IPS-11a (cell line): Measurements from ENCODE around the gene MAST4.
"Not testable (repeated sequence)": the region's sequence is repeated elsewhere in the genome, so short reads cannot be mapped to it uniquely, and the experiment has no call there.

Source experiments
- H3K4me3 ChIP-seq: one replicate; pipeline ENCODE4 v1.5.1; 2013; ENCODE audit warnings: low read depth, low read length, control low read depth

Gene MAST4

DNA sequence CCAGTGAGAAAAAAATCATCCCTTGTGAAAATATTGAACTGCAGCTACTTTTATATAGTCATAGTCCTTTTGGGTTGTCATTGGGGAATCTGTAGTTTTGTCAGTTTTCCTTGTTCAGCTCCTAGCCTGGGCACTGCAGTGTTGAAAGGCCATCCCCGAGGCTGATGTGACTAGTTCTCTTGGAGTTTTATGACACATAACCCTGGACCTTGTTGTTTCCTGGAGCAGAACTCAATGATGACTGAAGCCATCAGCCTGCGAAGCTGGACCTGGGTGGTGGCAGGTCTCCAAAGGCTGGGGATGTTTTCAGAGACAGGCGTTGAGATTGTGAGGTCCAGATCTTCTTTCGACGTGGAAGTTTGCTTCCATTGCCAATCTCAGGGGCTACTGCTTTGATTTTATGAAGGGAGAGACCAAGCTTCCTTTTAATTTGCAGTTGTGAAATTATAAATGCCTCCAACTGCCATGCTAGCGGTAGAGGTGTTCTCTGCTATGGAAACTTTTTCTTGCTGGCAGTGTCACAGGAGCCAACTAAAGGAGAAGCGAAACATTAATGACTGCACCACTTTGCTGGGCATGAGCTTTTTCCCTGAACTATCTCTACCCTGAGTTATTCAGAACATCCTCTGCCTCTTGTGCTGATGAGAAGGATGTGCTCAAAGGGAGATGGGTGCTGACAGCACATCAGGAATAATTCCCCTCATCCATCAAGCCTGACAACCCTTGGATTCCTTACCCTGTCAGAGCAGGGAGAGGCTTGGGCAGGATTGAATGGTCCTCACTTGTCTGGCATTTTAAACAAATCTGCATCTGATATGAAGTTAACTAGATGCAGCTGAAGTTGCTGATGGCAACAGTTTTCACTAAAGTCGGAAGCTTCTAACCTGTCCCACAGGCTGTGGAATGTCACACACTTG is 209.6 kb downstream of the MAST4 start:
- no peak overlapping the region for H3K4me3 ChIP-seq

DNA sequence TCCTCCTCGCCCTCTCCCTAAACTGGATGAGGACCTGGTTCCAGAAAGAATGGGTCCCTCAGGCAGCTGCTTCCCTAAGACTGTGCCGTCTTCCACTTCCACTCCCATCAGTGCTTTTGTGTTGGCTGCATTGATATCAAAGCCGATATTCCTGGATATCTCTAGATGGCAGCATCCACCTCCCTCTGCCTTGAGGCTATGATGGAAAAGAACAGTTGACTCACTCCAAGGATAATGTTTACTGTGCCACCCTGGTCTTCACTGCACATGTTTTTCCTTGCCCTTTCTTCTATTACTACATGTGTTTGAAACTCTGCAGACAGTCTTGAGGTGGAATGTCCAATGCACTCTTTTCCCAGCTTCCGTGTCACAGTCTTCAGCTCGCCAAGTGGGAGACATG is 211.6 kb downstream of the MAST4 start:
- no peak overlapping the region for H3K4me3 ChIP-seq

GRCh38 chr5:66808663-66809062 is 212.5 kb downstream of the MAST4 start:
- H3K4me3 ChIP-seq, result no peak overlapping the region

- H3K4me3 ChIP-seq, result no peak overlapping the region
Measured at GRCh38 chr5:66810151-66810550, 214.0 kb downstream of the MAST4 start.

DNA sequence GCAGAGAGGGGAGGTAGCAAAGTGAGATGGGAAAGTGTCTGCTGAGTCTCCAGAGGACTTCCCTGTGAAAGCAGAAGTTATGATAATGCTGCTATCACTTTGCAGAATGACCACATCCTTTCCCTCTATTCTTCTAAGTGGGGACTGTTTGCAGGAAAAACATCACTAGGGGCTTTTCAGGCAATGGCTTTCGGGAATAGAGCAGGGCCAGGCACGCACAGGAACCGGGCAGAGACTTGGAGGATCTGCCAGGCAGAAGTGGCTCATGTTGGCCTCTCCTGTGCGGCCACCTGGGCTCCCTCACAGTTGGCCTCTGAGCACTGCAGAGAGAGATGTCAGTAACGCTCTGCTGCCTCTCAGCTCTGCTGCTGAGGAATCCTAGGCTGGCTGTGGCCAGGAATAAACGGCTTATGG is 214.7 kb downstream of the MAST4 start:
- H3K4me3 ChIP-seq, result no peak overlapping the region

GRCh38 chr5:66812291-66812690 is 216.1 kb downstream of the MAST4 start:
- no peak overlapping the region for H3K4me3 ChIP-seq

DNA sequence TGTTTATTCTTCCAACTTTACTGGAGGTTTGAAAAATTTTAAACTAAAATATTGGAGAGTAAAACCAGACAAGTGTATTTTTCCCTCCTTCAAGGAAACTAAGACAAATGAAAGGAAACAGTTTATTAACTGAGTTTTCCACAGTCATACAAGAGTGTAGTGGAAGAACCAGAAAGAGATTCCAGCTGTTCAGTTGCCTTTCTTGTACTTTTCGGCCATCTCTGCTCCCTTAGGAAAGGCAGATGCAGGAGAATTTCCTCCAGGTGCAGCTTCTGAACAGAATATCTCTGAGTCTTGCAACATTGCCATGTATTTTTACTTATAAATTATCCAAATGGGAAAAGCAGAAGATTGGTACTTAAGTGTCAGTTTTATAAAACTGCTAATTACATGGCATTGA is 217.1 kb downstream of the MAST4 start:
- no peak overlapping the region for H3K4me3 ChIP-seq

- H3K4me3 ChIP-seq, result no peak overlapping the region
Measured at GRCh38 chr5:66814146-66814991, 218.2 kb downstream of the MAST4 start.

DNA sequence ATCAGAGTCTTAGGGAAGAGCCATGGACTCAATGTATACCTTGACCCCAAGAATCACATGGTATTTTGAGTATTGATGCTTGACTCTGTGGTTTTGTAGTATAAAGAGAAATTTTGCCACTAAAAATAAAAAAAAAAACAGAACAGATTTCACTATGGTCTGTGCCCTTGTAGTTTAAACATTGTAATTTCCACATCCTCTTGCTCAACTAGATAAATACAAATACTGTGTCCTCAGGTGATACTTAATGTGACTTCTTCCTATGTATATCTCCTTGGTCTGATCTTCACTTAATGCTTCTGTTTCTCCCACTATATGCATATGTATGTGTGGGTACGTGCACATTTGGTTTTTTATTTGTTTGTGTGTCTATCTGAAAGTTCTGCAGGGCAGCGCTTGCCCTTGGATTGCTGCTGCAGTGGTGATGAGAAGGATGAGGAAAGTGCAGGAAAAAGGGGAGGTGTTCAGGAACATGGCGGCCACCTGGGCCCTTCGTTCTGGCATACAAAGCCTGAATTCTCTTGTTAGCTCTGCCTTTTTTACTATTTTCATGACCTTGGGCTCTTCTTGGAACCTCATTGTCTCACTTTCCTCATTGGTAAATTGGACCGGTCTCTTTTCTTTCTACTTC is 222.2 kb downstream of the MAST4 start:
- no peak overlapping the region for H3K4me3 ChIP-seq

DNA sequence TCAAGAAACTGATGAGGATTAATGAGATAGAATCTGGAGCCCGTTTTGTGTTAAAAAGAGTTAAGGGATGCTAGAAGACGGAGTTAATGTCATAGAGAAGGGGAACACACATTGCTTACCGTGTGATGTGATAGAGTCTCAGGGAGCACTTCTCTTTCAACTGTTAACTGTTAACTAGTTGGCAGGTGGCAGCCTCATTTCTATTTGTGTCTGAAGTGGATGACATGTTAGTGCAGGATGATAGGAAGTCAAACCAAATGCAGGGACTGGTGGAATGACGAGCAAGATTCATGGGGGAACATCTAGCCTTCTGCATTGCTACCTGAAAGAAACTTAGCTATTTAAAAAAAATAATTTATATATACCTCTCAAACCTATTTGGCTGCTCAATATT is 222.7 kb downstream of the MAST4 start:
- no peak overlapping the region for H3K4me3 ChIP-seq

GRCh38 chr5:66820630-66821207 is 224.5 kb downstream of the MAST4 start:
- H3K4me3 ChIP-seq, result no peak overlapping the region

- no peak overlapping the region for H3K4me3 ChIP-seq
Measured at GRCh38 chr5:66821688-66822429, 225.7 kb downstream of the MAST4 start.

DNA sequence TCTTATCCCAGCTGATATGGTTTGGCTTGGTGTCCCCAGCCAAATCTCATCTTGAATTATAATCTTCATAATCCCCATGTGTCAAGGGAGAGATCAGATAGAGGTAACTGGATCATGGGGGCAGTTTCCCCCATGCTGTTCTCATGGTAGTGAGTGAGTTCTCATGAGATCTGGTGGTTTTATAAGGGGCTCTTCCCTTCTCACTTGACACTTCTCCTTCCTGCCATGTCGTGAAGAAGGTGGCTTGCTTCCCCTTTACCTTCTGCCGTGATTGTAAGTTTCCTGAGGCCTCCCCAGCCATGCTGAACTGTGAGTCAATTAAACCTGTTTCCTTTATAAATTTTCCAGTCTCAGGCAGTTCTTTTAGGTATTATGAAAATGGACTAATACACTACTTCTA is 226.7 kb downstream of the MAST4 start:
- not testable (repeated sequence) for H3K4me3 ChIP-seq

DNA sequence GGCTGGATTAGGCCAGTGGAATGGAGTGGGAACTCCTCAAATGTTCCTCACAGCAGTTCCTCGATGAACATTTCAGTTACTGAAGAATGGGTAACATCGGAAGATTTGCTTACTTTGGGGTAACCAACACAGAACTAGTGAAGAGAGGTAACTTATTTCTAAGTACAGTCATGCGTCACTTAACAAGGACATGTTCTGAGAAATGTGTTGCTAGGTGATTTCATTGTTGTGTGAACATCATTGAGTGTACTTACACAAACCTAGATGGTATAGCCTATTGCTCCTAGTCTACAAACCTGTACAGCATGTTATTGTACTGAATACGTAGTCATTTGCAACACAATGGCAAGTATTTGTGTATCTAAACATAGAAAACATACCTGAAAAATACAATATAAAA is 228.3 kb downstream of the MAST4 start:
- H3K4me3 ChIP-seq, result no peak overlapping the region

DNA sequence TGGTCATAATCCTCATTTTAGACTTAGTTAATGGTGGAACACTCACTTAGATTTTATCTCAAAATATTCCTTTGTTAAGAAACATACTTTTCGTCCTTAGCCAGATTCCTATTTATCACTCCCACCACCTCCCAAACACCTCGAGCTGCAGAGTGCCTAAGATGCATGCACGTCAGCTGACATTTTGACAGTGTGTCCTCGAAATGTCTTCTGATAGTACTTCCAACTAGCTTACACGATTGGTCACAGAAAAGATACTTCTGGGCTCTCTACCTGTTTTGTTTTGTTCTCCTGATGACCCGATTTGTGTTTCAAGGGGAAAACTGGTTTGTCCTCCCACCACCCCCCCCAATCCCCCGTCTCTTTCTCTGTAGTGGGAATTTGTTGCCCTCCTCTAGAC is 230.1 kb downstream of the MAST4 start:
- H3K4me3 ChIP-seq, result no peak overlapping the region

DNA sequence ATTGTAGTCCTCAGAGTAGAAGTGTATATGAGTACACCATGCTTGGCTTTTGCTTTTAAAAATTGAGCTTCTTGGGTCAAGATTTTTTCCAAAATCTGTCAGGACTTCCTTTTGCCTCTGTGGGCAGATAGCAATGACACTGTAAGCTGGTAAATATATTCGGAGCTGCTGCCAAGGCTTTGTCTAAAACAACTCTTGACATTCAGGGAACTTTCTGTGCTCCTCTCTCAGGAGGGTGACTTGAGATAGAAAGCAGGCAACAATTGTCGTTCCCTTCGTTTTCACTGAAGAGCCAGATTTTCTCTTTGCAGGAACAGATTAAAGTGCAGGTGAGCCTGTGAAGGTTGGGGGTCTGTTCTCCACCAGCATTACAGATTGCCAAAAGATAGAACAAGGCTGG is 230.5 kb downstream of the MAST4 start:
- H3K4me3 ChIP-seq, result no peak overlapping the region

DNA sequence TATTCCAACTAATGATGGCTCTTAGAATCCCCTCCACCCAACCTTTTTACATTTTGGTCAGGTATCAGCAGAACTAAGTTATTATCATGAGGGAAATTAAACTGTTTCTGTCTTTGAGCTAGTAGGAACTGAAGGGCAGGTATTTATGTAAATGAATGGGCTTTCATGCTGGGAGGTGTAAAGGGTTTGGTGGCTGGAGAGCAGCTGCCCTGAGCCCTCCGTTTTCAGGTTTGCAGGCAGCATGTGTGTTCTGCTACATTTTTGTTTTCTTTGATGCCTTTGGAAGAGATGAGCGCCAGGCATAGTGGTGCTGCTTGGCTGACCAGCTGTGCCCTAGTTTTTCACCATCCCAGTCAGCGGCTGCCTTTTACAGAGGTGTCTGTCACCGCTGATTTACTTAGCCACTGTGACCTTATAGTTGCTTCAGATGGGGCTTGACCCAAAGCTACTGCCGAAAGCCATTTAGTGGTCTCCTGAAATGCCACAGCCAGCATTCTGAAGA is 231.9 kb downstream of the MAST4 start:
- peak overlapping the region; percentile 25 for H3K4me3 ChIP-seq

DNA sequence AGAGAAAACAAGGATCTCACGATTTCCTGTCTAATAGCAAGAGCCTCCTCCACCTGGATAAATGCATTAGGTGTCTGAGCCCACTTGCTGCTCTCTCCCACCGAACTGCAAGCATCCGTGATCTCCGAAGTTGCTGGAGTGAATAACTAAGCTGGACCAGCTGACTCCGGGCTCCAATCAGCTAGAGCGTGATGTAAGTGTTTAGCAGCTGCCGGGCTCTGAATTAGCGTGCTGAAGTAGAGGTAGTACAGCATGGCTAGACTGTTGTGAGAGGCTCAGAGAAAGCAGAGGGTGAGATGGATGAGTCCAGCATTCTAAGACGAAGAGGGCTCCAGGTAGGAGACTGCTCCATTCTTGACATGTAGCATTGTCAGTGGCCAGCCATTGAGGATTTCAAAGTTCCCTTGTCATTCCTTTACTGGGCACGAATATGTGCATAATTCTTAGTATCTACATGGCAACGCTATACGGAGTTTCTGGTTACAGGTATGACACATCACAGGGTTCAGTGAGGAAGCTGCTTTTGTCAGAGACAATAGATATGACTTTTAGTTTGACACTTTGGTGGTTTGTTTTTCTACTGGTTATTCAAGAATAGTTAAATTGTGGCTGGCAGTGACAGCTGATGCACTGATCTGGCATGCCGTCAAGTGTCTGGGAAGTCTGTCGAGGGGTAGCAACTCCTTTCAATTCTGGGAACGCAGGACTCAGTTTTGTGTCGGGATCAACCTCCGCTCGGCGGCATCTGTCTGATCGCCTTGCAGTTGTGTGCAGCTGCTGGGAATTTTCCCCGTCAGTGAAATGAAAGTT is 232.6 kb downstream of the MAST4 start:
- peak overlapping the region; percentile 25 for H3K4me3 ChIP-seq

- H3K4me3 ChIP-seq, result no peak overlapping the region
Measured at GRCh38 chr5:66829358-66829674, 233.1 kb downstream of the MAST4 start.

GRCh38 chr5:66829826-66830225 is 233.6 kb downstream of the MAST4 start:
- no peak overlapping the region for H3K4me3 ChIP-seq
